SK-N-SH treated with all-trans-retinoic acid at 6 μM for 48 hours (cell line): ENCODE data around the gene TYROBP.
A peak's percentile ranks its signal among the peaks of the same experiment; 100 is the strongest.

Source experiments
- ATAC-seq: fragments of 200-7000 bp; cut with Tn5 transposase; 3 replicates; pipeline ENCODE4 v1.9.1; 2020; ENCODE audit warnings: mild to moderate bottlenecking, moderate library complexity
- ARNTL ChIP-seq: fragments of 450-650 bp; formaldehyde crosslinking; IDR thresholded peaks from 2 replicates; pipeline ENCODE4 v1.5.0; 2020; ENCODE audit warnings: low read depth, mild to moderate bottlenecking, moderate library complexity, borderline replicate concordance
- CSDC2 ChIP-seq: fragments of 250-450 bp; sonication (Bioruptor Pico); IDR thresholded peaks from 2 replicates; pipeline ENCODE4 v1.5.0; 2020; ENCODE audit warnings: mild to moderate bottlenecking, moderate library complexity
- GLIS3 ChIP-seq: fragments of 250-450 bp; sonication (Bioruptor Pico); IDR thresholded peaks from 2 replicates; pipeline ENCODE4 v1.5.0; 2020; ENCODE audit warnings: mild to moderate bottlenecking, moderate library complexity
- ISL1 ChIP-seq: fragments of 250-450 bp; sonication (Bioruptor Pico); IDR thresholded peaks from 2 replicates; pipeline ENCODE4 v2.1.2; 2022; ENCODE audit warnings: mild to moderate bottlenecking, moderate library complexity
- OSR1 ChIP-seq: fragments of 250-450 bp; sonication (Bioruptor Pico); IDR thresholded peaks from 2 replicates; pipeline ENCODE4 v1.8.0; 2022; ENCODE audit warnings: moderate library complexity, mild to moderate bottlenecking, inconsistent platforms
- PATZ1 ChIP-seq: fragments of 250-450 bp; sonication (Bioruptor Pico); IDR thresholded peaks from 2 replicates; pipeline ENCODE4 v1.8.0; 2020; ENCODE audit warnings: mild to moderate bottlenecking, moderate library complexity, borderline replicate concordance
- POU6F1 ChIP-seq: fragments of 250-450 bp; sonication (Bioruptor Pico); IDR thresholded peaks from 2 replicates; pipeline ENCODE4 v1.8.0; 2021; ENCODE audit warnings: low read depth, mild to moderate bottlenecking, moderate library complexity, borderline replicate concordance
- PPARA ChIP-seq: fragments of 250-450 bp; sonication (Bioruptor Pico); IDR thresholded peaks from 2 replicates; pipeline ENCODE4 v1.5.0; 2020; ENCODE audit warnings: mild to moderate bottlenecking, borderline replicate concordance
- RARB ChIP-seq: fragments of 250-450 bp; sonication (Bioruptor Pico); IDR thresholded peaks from 2 replicates; pipeline ENCODE4 v1.8.0; 2021; ENCODE audit warnings: mild to moderate bottlenecking, moderate library complexity
- SNAI2 ChIP-seq: fragments of 250-450 bp; sonication (Bioruptor Pico); IDR thresholded peaks from 2 replicates; pipeline ENCODE4 v1.5.0; 2020; ENCODE audit warnings: mild to moderate bottlenecking, moderate library complexity
- TCF4 ChIP-seq: fragments of 250-450 bp; sonication (Bioruptor Pico); IDR thresholded peaks from 2 replicates; pipeline ENCODE4 v1.8.0; 2021; ENCODE audit warnings: mild to moderate bottlenecking, moderate library complexity, borderline replicate concordance
- TSHZ2 ChIP-seq: fragments of 250-450 bp; sonication (Bioruptor Pico); IDR thresholded peaks from 2 replicates; pipeline ENCODE4 v1.5.0; 2020; ENCODE audit warnings: mild to moderate bottlenecking, moderate library complexity
- ZFP30 ChIP-seq: fragments of 450-650 bp; formaldehyde crosslinking; IDR thresholded peaks from 2 replicates; pipeline ENCODE4 v1.5.0; 2022; ENCODE audit warnings: mild to moderate bottlenecking, moderate library complexity
- ZNF70 ChIP-seq: fragments of 450-650 bp; formaldehyde crosslinking; IDR thresholded peaks from 2 replicates; pipeline ENCODE4 v1.5.0; 2020; ENCODE audit warnings: mild to moderate bottlenecking, moderate library complexity
- ZNF8 ChIP-seq: fragments of 450-650 bp; formaldehyde crosslinking; IDR thresholded peaks from 2 replicates; pipeline ENCODE4 v1.5.0; 2020; ENCODE audit warnings: mild to moderate bottlenecking, moderate library complexity
- TF ChIP-seq, protein P1 (sequence below): fragments of 250-450 bp; sonication (Bioruptor Pico); IDR thresholded peaks from 2 replicates; pipeline ENCODE4 v1.5.1; 2021; ENCODE audit warnings: mild to moderate bottlenecking, moderate library complexity
- TF ChIP-seq, protein P2 (sequence below): fragments of 250-450 bp; sonication (Bioruptor Pico); IDR thresholded peaks from 2 replicates; pipeline ENCODE4 v1.5.1; 2020; ENCODE audit warnings: low read depth, mild to moderate bottlenecking, moderate library complexity

TYROBP gene

GRCh38 chr19:35860436-35860817 is 47.7 kb downstream of the TYROBP start (continued):
- no peak for TF ChIP-seq PATZ1 (CRISPR knock-in tag)

DNA sequence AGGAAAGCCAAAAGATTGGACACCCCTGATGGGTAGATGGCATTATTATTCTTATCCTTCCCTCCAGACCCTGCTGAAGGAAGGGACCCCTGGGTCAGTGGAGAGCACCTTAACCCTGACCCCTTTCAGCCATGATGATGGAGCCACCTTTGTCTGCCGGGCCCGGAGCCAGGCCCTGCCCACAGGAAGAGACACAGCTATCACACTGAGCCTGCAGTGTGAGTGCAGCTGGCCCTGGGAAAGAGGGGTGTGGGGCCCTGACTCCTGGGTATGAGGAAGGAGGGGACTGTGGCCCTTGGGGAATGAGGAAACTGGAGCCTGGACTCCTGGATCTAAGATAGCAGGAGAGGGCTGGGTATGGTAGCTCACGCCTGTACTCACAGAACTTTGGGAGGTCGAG is 48.7 kb downstream of the TYROBP start:
- no peak for ATAC-seq
- TF ChIP-seq PPARA (CRISPR knock-in tag) (no peak), TCF4 (CRISPR knock-in tag) (no peak), RARB (CRISPR knock-in tag) (no peak)
- TF ChIP-seq, protein P1, sequence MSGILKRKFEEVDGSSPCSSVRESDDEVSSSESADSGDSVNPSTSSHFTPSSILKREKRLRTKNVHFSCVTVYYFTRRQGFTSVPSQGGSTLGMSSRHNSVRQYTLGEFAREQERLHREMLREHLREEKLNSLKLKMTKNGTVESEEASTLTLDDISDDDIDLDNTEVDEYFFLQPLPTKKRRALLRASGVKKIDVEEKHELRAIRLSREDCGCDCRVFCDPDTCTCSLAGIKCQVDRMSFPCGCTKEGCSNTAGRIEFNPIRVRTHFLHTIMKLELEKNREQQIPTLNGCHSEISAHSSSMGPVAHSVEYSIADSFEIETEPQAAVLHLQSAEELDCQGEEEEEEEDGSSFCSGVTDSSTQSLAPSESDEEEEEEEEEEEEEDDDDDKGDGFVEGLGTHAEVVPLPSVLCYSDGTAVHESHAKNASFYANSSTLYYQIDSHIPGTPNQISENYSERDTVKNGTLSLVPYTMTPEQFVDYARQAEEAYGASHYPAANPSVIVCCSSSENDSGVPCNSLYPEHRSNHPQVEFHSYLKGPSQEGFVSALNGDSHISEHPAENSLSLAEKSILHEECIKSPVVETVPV (CRISPR knock-in tag) = no peak
- TF ChIP-seq, all 23 proteins: peak for 0

DNA sequence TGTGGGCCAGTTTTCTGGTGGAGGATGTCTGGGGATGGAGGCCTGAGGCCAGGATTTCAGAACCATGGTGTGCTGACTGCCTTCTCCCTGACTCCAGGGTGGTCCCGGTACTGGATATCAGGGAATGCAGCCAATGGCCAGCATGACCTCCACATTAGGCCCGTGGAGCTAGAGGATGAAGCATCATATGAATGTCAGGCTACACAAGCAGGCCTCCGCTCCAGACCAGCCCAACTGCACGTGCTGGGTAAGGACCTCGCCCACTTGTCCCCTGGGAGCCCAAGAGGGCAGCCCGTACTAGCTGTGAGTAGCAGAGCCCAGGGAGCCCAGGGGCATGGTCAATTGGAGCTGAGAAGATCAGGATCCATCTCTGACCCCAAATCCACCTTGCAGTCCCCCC is 49.8 kb downstream of the TYROBP start:
- TF ChIP-seq SNAI2 (CRISPR knock-in tag) = no peak
- TF ChIP-seq OSR1 (CRISPR knock-in tag) = no peak
- TF ChIP-seq TCF4 (CRISPR knock-in tag) = no peak
- TF ChIP-seq ZNF8 (CRISPR knock-in tag) = no peak
- TF ChIP-seq, protein P1 (CRISPR knock-in tag) = no peak
- TF ChIP-seq ZNF70 (CRISPR knock-in tag) = no peak
- ATAC-seq = no peak

- TF ChIP-seq ZFP30 (CRISPR knock-in tag) (no peak), ARNTL (CRISPR knock-in tag) (no peak), TSHZ2 (no peak), CSDC2 (CRISPR knock-in tag) (no peak), POU6F1 (CRISPR knock-in tag) (no peak), ZNF8 (CRISPR knock-in tag) (no peak), GLIS3 (CRISPR knock-in tag) (no peak), ISL1 (CRISPR knock-in tag) (no peak), OSR1 (CRISPR knock-in tag) (no peak), TCF4 (CRISPR knock-in tag) (no peak)
- TF ChIP-seq, protein P2, sequence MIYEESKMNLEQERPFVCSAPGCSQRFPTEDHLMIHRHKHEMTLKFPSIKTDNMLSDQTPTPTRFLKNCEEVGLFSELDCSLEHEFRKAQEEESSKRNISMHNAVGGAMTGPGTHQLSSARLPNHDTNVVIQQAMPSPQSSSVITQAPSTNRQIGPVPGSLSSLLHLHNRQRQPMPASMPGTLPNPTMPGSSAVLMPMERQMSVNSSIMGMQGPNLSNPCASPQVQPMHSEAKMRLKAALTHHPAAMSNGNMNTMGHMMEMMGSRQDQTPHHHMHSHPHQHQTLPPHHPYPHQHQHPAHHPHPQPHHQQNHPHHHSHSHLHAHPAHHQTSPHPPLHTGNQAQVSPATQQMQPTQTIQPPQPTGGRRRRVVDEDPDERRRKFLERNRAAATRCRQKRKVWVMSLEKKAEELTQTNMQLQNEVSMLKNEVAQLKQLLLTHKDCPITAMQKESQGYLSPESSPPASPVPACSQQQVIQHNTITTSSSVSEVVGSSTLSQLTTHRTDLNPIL = no peak
- peak; percentile 82 for ATAC-seq
These were observed 51.4 kb downstream of the TYROBP start, which contains the start of gene KIRREL2 for GRCh38 chr19:35856546-35857149. TSS of gene KIRREL2 (plus strand) at chr19:35856911. CDS start at chr19:35857120, 209 bp downstream.
